HG03439 (cell line): ENCODE data around the gene LTN1.

ENCODE experiments used
- ATAC-seq: cut with Tn5 transposase; IDR thresholded peaks from one replicate; pipeline ENCODE4 v1.9.1; 2021; ENCODE audit warnings: mild to moderate bottlenecking, moderate library complexity; ENCODE audit not compliant: unreplicated experiment

Gene LTN1

DNA sequence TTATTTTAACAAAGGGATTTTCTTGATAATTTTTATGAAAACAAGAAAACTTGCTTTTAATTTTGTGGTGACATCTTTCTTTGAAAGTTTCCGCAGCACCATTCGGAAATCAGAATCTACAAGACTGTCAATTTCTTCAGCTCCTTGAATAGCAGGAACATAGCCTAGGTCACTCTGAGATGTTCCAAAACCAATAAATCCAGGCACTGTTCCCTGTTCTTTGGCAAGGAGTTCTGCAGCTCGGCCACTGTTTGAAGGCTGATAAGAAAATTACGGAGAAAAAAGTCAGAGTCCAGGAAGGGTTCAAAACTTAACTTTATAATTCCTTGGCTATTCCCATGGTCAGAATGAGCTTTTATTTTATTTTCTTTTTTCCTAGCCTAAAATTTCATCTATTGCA lies 6.0 kb downstream of the LTN1 start:
- ATAC-seq = no peak

- ATAC-seq = no peak
These were observed 10.0 kb downstream of the LTN1 start for GRCh38 chr21:28982637-28983036.

GRCh38 chr21:28979092-28979491 lies 13.6 kb downstream of the LTN1 start:
- ATAC-seq = no peak

- no peak for ATAC-seq
These were observed 17.3 kb downstream of the LTN1 start for GRCh38 chr21:28975397-28975796.

- ATAC-seq = no peak
These were observed 18.0 kb downstream of the LTN1 start for GRCh38 chr21:28974531-28975227.

- no peak for ATAC-seq
These were observed 20.3 kb downstream of the LTN1 start for GRCh38 chr21:28972398-28972797.

DNA sequence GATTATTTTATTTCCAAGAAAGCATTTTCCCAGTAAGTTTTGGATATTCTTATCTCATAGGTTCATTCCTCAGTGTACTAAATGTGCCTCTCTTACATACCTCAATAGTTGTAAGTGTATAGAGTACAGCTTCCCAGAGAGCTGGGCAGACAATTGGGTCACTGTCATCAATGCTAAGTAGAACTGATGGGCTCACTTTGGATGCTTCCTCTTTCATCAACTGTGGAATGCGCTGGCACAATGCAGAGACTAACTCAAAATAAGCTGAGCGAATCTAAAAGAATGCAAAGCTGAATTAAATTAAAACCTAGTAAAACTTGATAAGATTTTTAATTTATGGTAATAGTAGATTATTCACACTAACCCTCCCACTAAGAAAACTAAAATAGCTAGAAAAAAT lies 21.5 kb downstream of the LTN1 start:
- ATAC-seq = no peak

GRCh38 chr21:28963831-28964230 lies 28.8 kb downstream of the LTN1 start:
- ATAC-seq = no peak

GRCh38 chr21:28962465-28962864 lies 30.2 kb downstream of the LTN1 start:
- ATAC-seq = no peak

- ATAC-seq = no peak
These were observed 30.8 kb downstream of the LTN1 start for GRCh38 chr21:28961927-28962326.

DNA sequence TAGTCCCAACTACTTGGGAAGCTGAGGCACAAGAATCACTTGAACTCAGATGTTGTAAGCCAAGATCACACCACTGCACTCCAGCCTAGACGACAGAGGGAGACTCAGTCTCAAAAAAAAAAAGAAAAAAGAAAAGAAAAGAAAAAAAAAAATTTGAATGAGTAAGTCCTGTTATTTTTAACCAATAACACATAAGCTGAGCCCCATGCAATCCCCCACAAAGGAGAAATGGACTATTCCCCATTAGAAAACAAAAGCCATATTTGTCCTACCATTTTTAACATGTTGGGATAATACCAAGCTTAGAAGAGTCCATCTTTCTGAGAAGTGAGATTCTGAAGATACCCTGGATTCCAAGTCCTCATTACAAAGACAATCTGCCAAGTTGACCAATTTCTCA lies 32.4 kb downstream of the LTN1 start:
- ATAC-seq = no peak

DNA sequence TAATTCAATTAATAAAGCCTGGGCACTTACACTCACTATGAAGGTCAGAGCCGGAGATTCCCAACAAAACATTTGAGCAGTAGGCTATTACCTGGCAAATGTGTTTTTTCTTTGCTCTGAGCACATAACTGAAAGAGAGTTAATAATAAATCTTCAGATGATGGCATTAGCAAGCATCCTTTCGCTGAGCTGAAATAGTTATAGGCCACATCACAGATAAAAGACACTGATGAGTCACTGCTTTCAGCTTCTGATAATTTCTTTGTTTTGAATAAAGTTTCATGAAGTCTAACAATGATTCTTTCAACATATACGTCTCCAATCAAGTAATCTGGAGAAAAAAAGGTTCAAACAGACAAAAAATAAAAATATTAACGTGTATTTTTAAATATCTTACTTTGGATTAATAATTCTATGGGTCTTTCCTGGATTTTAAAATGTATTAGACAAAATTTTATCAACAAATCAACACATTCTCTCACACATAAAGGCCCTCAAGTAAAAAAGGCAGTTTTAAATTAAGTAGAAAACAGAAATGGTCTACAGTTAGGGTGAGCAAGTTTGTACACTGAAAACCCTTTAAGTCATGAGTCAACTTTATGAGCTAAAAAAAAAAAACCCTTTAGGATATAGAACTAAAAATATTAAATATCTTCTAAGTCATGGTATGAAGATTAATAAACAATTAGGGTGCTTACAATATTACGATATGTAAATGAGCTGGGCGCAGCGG lies 33.1 kb downstream of the LTN1 start:
- no peak for ATAC-seq

GRCh38 chr21:28953247-28953646 lies 39.4 kb downstream of the LTN1 start:
- no peak for ATAC-seq

DNA sequence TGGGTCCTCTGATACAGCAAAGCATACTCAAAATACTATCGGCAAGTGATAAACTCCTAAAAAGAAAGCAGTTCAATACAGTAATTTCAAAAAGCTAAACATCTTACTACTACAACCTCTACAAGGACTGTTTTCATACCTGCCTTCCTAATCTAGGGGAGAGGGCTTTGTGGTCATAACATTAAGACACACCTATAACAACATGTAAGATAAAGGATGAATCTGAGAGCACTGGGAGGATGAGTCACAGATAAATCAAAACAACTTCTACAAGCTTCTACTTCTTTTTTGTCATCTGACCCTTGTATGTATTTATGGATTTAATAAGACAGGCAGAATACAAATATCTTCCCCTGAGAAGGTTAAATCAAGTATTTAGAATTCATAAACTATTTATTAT lies 40.0 kb downstream of the LTN1 start:
- ATAC-seq = no peak

GRCh38 chr21:28949318-28949717 lies 43.4 kb downstream of the LTN1 start:
- no peak for ATAC-seq

DNA sequence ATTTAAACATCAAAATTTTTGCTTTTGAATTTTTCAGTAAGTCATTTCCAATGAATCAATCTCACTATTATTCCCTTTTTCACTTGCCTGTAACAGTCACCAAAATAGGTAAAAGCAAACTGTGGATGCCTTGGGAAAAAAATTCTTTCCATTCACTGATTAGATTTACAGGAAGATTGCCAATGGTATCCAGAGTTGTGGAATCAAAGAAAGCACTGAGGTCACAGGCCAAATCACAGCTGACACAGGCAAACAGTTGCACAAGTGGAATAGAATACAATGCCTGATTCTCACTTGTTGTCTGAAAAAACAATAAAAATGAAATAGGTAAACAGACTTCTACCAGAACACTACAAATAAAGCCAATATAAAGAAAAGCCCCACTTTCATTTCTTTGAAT lies 48.4 kb downstream of the LTN1 start:
- no peak for ATAC-seq

- ATAC-seq = no peak
These were observed 49.0 kb downstream of the LTN1 start for GRCh38 chr21:28943631-28944030.

GRCh38 chr21:28938726-28939125 lies 54.0 kb downstream of the LTN1 start:
- ATAC-seq = no peak

DNA sequence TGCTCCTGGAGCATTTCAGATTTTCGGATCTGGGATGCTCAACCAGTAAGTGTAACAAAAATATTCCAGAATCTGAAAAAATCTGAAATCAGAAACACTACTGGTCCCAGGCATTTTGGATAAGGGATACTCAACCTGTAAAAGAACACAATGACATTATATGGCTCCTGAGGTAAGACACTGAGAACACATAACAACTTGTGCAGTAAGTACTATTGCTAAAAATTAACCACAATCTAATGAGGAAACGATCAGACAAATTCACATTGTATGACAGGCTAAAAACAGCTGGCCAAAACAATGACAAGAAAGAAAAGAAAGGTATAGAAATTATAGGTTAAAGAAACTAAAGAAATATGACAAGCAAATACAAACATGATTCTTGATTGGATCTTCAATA lies 54.9 kb downstream of the LTN1 start:
- no peak for ATAC-seq

DNA sequence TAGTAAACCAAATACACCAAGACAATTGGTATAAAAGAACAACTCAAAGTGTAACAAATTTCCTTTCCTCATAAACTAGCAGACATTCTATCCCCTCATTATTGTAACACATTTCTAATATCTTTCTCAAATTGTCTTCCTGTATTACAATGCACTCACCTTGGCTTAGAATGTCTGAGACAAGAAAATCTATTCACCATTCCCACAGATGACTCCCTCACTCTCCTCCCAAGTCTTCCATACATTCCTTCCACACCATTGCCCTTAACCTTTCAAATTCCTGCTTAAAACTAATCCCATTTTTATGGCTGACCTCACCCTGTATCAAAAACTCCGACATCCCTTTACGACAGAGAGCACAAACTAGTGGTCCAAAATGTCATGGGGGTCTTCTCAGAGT lies 56.0 kb downstream of the LTN1 start:
- no peak for ATAC-seq

- ATAC-seq = no peak
These were observed 56.6 kb downstream of the LTN1 start for GRCh38 chr21:28936036-28936435.

- no peak for ATAC-seq
These were observed 60.0 kb downstream of the LTN1 start for GRCh38 chr21:28932717-28933116.
